Dedifferentiated amniotic fluid mesenchymal stem cell (primary cell): Measurements from ENCODE around the gene ABCA7.
A peak's percentile ranks its signal among the peaks of the same experiment; 100 is the strongest.

ENCODE experiments used
- DNase-seq: peaks from one replicate; pipeline ENCODE4 v3.0.0-alpha.2; 2016; ENCODE audit errors: extremely low spot score

Gene ABCA7

DNA sequence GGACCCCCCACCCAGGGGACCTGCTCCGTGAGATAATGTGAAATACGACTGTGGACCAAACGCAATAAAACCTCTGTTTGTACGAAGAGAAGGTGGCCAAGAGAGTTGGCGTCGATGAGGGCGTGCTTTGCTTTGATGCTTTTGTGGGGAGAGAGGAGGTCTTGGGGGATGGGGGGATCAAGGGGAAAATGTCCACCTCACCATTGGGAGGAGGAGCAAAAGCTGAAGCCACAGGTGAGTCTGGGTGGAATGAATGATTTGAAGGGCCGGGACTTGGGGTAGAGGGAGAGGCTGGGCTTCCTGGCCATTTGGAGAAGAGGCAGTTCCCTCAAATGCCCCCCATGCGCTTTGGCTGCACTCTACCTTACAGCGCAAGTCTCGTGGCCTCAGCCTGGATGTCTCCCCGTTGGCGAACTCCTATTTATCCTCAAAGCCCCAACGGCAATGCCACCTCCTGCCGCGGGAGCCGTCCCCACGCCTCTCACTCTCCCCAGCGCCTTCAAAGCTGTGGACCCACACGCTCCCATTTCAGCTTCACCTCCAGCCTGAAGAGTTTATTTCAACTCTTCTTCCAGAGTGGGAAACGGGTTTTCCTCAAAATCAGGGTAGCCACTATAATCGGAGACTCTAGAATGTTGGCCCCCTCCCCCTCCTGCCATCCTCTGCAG lies 795 bp upstream of the ABCA7 start:
- DNase-seq, result no peak

DNA sequence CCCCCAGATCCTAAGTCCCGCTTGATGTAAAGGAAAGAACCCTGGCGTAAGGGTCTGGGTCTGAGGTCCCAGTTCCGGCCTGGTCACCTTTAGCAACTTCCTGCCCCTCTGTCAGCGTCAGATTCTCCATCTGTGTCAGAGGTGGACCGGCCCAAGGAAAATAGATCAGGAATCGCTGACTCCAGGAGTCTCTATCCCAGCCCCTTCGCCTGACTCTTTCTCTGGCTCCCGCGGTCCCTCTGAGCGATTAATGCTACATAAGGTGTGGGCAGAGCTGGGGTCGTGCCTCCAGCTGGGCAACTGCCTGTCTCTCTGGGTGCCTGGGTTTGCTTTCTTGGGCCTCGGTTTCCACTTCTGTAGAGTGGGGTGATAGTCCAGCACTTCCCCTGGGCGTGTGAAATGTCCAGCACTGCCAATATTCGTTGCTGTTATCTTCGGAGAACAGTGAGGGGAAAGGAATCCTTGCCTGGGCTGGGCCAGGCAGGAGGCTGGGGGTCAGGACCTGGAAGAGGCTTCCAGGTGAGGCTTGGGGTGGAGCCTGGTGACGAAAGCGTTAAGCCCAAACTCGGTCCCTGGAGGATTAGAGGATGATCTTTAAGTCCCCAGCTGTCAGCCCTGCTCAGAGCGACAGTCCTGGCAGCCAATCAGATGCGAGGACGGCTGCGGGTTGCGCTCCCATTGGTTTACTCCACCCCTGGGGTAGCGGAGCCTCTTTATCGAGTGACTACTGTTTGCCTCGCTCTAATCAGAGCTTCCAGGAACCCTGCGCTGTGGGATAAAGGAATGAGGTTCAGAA lies 767 bp downstream of the ABCA7 start:
- peak; percentile 82 for DNase-seq

DNA sequence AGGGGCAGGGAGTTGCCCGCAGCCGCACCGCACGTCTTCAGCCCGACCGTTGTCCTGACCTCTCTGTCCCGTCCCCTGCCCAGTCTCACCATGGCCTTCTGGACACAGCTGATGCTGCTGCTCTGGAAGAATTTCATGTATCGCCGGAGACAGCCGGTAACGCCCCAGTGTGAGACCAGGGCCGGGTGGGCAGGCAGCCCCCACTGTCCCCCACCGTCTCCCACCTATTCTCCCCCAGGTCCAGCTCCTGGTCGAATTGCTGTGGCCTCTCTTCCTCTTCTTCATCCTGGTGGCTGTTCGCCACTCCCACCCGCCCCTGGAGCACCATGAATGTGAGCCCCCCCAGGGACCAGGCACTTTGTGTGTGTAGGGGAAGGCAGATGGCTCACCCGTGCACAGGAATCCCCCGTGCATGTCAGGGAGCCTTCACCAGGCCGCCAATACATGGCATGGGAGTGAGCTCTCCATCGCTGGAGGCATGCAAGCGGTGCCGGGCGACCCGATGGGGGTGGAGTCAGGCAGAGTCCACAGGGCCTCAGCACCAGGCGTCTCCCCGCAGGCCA lies 1.4 kb downstream of the ABCA7 start:
- DNase-seq, result no peak

DNA sequence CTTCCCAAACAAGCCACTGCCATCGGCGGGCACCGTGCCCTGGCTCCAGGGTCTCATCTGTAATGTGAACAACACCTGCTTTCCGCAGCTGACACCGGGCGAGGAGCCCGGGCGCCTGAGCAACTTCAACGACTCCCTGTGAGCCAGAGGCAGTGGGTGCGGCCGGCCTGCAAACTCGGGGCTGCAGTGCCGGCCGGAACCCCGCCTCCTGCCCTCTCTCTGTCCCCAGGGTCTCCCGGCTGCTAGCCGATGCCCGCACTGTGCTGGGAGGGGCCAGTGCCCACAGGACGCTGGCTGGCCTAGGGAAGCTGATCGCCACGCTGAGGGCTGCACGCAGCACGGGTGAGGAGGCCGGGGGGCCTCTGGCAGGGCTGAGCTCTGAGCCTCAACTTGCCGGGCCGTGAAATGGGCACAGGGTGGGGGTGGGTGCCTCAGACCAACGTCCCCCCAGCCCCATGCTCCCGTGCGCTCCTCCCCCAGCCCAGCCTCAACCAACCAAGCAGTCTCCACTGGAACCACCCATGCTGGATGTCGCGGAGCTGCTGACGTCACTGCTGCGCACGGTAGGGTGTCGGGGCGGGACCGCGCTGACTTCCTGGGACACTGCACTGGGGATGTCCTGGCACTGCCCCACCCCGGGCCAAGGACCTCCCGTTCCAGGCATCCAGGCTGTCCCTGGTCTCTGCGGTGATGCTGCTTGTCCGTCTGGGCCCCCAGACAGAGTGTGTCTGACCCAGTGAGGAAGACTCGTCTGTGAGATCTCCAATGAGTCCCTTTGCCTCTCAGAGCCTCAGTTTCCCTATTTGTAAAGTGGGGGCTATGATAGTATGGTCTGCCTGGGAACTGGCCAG lies 2.2 kb downstream of the ABCA7 start:
- DNase-seq, result no peak

DNA sequence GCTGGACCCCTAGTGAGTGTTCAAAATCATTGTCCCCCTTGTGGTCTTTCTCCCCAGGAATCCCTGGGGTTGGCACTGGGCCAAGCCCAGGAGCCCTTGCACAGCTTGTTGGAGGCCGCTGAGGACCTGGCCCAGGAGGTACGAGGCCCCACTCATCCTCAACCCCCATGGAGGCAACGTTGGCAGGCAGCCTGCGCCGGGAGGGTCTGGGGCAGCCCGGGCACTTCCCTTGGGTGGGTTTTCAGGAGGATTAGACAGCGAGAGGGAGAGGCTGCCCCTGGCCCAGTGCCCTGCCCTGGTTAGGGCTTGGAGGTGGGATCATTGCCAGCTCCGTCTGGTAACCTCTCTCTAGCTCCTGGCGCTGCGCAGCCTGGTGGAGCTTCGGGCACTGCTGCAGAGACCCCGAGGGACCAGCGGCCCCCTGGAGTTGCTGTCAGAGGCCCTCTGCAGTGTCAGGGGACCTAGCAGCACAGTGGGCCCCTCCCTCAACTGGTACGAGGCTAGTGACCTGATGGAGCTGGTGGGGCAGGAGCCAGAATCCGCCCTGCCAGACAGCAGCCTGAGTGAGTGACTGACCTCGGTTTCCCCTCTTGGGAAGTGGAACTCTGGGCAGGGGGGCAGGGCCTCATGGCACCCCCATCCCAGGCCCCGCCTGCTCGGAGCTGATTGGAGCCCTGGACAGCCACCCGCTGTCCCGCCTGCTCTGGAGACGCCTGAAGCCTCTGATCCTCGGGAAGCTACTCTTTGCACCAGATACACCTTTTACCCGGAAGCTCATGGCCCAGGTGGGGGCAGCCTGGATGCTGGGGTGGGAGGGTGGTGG lies 3.0 kb downstream of the ABCA7 start:
- no peak for DNase-seq

DNA sequence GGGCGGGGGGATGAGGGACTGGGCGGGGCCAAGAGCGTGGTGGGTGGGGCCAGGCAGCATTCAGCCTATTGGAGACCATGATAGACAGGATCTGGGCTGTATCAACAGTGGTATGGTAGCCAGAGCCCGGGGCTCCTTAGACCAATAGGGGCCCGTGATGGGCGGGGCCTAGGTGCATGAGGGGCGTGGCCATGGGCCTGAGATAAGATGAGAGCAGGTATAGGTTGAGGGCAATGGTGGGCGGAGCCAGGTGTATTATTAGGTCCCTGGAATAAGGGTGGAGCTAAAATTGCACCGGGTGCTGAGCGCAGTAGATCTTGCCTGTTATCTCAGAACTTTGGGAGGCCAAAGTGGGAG lies 5.3 kb downstream of the ABCA7 start:
- DNase-seq, result no peak

DNA sequence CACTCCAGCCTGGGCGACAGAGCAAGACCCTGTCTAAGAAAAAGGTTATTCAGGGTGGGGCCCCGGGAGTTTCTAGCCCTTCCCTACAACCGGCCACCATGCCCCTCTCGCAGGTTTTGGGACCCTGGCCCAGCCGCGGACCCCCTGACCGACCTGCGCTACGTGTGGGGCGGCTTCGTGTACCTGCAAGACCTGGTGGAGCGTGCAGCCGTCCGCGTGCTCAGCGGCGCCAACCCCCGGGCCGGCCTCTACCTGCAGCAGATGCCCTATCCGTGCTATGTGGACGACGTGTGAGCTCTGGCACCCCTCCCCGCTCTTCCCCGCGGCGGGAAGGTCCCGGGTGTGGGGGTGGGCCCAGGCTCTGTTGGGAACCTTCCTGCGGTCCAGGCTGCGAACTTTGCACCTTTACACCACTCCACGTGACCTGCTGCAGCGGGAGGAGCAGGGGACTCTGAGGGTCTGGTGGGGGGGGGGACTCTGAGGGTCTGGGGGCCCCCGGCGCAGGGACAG lies 6.3 kb downstream of the ABCA7 start:
- no peak for DNase-seq

DNA sequence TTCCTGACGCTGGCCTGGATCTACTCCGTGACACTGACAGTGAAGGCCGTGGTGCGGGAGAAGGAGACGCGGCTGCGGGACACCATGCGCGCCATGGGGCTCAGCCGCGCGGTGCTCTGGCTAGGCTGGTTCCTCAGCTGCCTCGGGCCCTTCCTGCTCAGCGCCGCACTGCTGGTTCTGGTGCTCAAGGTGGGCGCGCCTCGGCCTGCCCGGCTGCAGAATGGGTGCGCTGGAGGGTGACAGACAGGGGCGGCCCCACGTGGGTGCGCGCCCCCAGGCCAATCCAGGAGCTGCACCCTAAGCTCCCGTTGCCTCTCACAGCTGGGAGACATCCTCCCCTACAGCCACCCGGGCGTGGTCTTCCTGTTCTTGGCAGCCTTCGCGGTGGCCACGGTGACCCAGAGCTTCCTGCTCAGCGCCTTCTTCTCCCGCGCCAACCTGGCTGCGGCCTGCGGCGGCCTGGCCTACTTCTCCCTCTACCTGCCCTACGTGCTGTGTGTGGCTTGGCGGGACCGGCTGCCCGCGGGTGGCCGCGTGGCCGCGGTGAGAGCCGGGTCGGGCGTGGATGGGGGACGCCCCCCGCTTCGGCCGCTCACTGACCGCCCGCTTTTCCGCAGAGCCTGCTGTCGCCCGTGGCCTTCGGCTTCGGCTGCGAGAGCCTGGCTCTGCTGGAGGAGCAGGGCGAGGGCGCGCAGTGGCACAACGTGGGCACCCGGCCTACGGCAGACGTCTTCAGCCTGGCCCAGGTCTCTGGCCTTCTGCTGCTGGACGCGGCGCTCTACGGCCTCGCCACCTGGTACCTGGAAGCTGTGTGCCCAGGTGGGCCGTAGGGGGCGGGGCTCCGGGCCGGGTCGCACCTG lies 7.2 kb downstream of the ABCA7 start:
- DNase-seq, result no peak

DNA sequence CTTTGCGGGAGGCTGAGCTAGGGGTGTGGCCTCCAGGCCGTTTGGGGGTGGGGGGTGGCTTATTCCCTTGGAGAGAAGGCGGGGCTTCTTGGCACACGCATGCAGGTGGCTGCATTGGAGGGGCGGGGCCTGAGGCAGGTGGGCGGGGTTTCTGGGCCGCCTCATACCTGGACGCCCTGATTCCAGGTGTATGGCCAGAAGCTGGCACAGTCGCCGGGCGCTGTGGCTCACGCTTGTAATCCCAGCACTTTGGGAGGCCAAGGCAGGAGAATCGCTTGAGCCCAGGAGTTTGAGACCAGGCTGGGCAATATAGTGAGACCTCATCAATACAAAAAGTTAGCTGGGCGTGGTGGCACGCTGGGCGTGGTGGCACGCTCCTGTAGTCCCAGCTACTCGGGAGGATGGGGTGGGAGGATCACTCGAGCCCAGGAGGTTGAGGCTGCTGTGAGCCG lies 7.8 kb downstream of the ABCA7 start:
- DNase-seq, result no peak

DNA sequence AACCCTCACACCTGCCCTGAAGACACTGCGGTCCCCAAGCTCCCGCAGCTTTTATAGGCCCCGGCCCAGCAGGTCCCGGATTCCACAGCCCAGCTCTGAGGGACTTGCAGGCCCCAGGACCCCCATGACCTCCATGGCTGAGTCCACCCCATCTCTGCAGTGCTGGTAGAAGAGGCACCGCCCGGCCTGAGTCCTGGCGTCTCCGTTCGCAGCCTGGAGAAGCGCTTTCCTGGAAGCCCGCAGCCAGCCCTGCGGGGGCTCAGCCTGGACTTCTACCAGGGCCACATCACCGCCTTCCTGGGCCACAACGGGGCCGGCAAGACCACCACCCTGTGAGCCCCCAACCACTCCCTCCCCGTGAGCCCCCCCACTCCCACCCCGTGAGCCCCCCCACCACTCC lies 9.2 kb downstream of the ABCA7 start:
- no peak for DNase-seq

DNA sequence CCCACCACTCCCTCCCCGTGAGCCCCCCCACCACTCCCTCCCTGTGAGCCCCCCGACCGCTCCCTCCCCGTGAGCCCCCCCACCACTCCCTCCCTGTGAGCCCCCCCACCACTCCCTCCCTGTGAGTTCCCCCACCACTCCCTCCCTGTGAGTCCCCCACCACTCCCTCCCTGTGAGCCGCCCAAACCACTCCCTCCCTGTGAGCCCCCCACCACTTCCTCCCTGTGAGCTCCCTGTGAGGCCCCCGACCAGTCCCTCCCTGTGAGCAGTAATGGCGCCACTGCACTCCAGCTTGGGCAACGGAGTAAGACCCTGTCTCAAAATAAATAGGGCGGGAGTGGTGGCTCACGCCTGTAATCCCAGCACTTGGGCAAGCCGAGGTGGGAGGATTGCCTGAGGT lies 9.9 kb downstream of the ABCA7 start:
- no peak for DNase-seq

DNA sequence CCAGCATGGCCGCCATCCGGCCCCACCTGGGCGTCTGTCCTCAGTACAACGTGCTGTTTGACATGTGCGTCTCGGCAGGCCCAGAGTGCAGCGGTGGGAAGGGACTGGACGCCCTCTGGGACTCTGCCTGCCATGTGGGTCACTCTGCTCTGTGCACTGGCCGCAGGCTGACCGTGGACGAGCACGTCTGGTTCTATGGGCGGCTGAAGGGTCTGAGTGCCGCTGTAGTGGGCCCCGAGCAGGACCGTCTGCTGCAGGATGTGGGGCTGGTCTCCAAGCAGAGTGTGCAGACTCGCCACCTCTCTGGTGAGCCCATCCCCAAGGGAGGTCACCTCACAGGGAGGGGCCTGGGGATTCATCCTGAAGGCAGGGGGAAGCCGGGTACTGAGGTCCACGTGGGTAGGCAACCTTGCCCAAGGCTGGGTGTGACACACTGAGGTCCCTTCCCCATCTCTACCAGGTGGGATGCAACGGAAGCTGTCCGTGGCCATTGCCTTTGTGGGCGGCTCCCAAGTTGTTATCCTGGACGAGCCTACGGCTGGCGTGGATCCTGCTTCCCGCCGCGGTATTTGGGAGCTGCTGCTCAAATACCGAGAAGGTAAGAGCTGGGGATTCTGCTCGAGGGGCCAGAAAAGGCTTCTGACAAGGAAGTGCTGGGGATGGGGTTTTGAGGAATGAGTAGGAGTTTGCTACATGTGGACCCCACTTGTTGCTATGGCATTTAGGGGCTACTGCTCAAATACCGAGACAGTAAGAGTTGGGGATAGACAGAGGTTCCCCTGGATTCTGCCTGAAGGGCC lies 11.3 kb downstream of the ABCA7 start:
- no peak for DNase-seq

DNA sequence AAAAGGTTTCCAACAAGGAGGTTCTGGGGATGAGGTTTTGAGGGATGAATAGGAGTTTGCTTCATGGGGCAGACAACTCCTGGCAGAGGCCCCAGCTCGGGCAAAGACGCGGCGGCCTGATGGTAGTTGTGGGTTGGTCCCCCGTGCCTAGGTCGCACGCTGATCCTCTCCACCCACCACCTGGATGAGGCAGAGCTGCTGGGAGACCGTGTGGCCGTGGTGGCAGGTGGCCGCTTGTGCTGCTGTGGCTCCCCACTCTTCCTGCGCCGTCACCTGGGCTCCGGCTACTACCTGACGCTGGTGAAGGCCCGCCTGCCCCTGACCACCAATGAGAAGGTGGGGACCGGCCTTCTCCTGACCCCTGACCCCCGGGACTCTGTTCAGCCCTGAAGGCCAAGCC lies 11.9 kb downstream of the ABCA7 start:
- DNase-seq, result no peak

DNA sequence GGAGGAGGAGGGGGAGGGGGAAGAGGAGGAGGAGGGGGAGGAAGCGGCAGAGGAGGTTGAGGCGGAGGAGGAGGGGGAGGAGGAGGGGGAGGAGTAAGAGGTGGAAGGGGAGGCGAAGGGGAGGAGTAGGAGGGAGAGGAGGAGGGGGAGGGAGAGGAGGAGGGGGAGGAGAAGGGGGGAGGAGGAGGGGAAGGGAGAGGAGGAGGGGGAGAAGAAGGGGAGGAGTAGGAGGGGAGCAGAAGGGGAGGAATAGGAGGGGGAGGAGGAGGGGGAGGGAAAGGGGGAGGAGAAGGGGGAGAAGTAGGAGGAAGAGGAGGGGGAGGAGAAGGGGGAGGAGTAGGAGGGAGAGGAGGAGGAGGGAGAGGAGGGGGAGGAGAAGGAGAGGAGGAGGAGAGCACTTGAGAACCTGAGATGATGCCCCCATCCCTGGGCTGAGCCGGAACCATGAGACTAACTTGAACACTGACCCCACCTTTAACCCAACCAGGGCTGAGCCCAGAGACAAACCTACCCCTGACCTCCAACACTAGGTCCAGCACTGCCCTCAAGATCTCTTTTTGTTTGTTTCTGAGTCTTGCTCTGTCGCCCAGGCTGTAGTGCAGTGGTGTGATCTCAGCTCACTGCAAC lies 12.6 kb downstream of the ABCA7 start:
- no peak for DNase-seq

DNA sequence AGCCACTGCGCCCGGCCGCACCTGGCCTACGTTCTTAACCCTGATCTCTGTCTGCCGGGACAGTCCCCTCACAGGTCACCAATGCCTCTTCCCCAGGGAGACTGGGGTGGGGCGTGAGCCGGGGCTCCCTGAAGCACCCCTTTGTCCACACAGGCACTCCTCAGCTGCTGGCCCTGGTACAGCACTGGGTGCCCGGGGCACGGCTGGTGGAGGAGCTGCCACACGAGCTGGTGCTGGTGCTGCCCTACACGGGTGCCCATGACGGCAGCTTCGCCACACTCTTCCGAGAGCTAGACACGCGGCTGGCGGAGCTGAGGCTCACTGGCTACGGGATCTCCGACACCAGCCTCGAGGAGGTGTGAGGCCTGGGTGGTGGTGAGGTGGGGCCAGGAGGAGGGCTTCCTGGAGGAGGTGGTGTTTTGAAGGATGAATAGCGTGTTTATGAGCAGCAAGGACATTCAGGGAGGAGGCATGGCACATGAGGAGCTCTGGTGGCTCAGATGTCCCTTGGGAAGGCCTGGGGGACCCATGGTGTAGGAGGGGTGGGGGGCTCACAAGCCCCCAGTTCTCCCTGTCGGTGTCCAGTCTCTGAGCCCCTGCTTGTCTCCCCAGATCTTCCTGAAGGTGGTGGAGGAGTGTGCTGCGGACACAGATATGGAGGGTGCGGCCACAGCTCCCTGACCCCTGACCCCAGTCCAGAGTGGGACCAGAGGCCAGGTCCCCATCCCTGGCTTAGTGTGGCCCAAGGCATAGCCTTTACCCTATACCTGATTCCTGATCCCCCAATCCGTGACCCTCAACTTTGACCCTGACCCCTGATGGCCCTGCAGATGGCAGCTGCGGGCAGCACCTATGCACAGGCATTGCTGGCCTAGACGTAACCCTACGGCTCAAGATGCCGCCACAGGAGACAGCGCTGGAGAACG lies 13.5 kb downstream of the ABCA7 start:
- DNase-seq, result no peak

DNA sequence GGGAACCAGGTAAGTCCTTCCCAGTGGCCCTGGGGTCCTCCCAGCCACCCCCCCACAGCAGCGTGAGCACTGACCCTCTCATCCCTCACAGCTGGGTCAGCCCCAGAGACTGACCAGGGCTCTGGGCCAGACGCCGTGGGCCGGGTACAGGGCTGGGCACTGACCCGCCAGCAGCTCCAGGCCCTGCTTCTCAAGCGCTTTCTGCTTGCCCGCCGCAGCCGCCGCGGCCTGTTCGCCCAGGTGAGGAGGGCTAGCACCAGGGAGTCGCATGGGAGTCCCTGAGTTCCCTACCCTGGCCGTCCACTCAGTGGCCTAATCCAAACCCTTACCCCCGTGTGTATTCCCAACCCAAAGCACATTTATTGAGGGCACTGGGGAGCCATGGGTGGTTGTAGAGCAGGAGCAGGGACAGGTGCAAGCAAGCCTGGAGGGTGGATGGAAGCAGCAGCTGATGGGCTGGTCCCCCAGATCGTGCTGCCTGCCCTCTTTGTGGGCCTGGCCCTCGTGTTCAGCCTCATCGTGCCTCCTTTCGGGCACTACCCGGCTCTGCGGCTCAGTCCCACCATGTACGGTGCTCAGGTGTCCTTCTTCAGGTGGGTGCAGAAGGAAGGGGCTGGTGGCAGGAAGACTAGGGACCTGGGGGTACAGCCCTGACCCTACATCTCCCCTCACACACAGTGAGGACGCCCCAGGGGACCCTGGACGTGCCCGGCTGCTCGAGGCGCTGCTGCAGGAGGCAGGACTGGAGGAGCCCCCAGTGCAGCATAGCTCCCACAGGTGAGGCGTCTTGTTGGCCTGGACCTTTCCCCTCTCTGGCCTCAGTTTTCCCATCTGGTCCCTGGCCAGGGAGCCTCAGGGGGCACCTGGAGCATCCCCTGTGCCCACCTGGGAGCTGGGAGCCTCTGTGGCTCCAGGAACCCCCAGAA lies 14.5 kb downstream of the ABCA7 start:
- no peak for DNase-seq

DNA sequence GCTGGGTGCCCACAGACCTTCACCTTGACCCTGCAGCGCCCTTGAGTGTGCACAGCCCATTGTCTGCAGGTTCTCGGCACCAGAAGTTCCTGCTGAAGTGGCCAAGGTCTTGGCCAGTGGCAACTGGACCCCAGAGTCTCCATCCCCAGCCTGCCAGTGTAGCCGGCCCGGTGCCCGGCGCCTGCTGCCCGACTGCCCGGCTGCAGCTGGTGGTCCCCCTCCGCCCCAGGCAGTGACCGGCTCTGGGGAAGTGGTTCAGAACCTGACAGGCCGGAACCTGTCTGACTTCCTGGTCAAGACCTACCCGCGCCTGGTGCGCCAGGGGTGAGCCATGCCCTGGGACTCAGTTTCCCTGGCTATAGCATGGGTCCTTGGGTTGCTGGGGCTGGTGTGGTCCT lies 15.1 kb downstream of the ABCA7 start:
- no peak for DNase-seq
